ENCODE measurements around the gene CCDC33.
A peak's percentile ranks its signal among the peaks of the same experiment; 100 is the strongest.

The CCDC33 gene

DNA sequence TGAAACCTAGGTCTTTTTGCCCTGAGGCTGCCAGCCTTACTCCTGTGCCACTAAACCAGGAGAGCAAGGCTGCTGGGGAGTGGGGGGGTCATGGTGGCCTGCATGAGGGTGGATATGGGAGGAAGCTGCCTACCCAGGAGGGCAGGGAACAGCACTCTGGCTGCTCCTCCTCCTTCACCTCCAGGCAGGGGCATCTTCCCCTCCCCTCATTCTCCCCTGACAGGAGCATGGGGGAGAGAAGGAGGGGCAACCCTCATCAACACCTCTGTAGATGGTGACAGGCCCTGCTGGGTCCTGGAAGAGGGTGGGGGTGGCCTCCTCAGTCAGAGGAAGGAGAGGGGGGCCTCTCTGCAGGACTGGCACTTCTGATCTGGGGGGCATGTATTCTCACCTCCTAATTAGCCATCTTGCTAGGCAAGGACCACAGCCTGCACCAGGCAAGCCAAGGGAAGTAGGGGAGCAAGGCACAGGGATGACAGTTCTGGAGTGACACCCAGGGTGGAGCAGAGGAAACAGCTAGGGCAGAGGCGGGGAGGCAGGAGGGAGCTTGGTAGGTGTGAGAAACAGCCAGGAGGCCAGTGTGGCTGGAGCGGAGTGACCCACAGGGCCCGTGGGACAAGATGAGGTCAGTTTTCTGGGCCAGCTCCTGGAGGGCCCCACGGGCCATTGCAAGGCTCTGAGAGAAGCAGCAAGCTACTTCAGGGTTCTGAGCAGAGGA, 4.9 kb downstream of the CCDC33 start:
- Histone ChIP-seq H3K9me3 (ENCODE audit: control extremely low read depth in 1 of 5, control insufficient read depth in 4 of 5, insufficient read depth in 2 of 5, low read depth in 1 of 5, low read length in 4 of 5) (no peaks in the 10 kb centered on the region), H3K27ac (ENCODE audit: insufficient read depth in 1 of 2, low read depth in 1 of 2, low read length in 2 of 2, poor library complexity in 1 of 2, severe bottlenecking in 2 of 2) (no peak overlapping the region), H3K36me3 (ENCODE audit: control insufficient read depth in 4 of 4, insufficient read depth in 4 of 4, low read length in 3 of 4) (no peaks in the 10 kb centered on the region), H3K4me3 (ENCODE audit: control insufficient read depth in 1 of 7, extremely low read depth in 1 of 7, insufficient read depth in 4 of 7, low read depth in 2 of 7, low read length in 6 of 7) (no peak overlapping the region), H3K4me1 (ENCODE audit: control extremely low read depth in 1 of 4, control insufficient read depth in 4 of 4, insufficient read depth in 4 of 4, low read length in 3 of 4) (peaks cover 0 to 17% (median 10%) of the 10 kb centered on the region in 4 experiments), H3K27me3 (replicated peaks in 2 of 5; ENCODE audit: control insufficient read depth in 4 of 5, insufficient read depth in 5 of 5, low read length in 4 of 5) (peaks cover 0 to 20% (median 6%) of the 10 kb centered on the region in 5 experiments)
- CTCF ChIA-PET = interaction anchor here (1.6 to 2.0 kb wide), 2 partner anchors 10 to 82 kb away, joined by 5 to 9 read pairs; no protein-coding TSS in a partner anchor
- DNase-seq = no peak
- WGBS (ENCODE audit: insufficient coverage) = 94% methylated on average over 4 of the region's 4 CpGs
- POLR2A ChIA-PET = interaction anchor here (0.6 kb wide), 1 partner anchor 359 kb away, joined by 4 read pairs; no protein-coding TSS in a partner anchor

GRCh38 chr15:74242441-74243185, 6.5 kb downstream of the CCDC33 start:
- H3K4me3 ChIP-seq (ENCODE audit: control insufficient read depth in 1 of 7, extremely low read depth in 1 of 7, insufficient read depth in 4 of 7, low read depth in 2 of 7, low read length in 6 of 7) = no peak overlapping the region
- H3K4me1 ChIP-seq (ENCODE audit: control extremely low read depth in 1 of 4, control insufficient read depth in 4 of 4, insufficient read depth in 4 of 4, low read length in 3 of 4) = peaks cover 0 to 14% (median 7%) of the 10 kb centered on the region in 4 experiments
- 87% methylated on average over 11 of the region's 11 CpGs for WGBS (ENCODE audit: insufficient coverage)
- no peak overlapping the region for H3K27ac ChIP-seq (ENCODE audit: insufficient read depth in 1 of 2, low read depth in 1 of 2, low read length in 2 of 2, poor library complexity in 1 of 2, severe bottlenecking in 2 of 2)
- peaks cover 0 to 31% (median 8%) of the 10 kb centered on the region in 5 experiments for H3K27me3 ChIP-seq (replicated peaks in 2 of 5; ENCODE audit: control insufficient read depth in 4 of 5, insufficient read depth in 5 of 5, low read length in 4 of 5)
- H3K9me3 ChIP-seq (ENCODE audit: control extremely low read depth in 1 of 5, control insufficient read depth in 4 of 5, insufficient read depth in 2 of 5, low read depth in 1 of 5, low read length in 4 of 5) = no peaks in the 10 kb centered on the region
- no peaks in the 10 kb centered on the region for H3K36me3 ChIP-seq (ENCODE audit: control insufficient read depth in 4 of 4, insufficient read depth in 4 of 4, low read length in 3 of 4)
- DNase-seq = no peak
- POLR2A ChIA-PET = no interaction called here
- CTCF ChIA-PET = interaction anchor here (0.7 to 1.6 kb wide), 2 partner anchors 40 to 80 kb away, joined by 3 to 5 read pairs; partner anchors contain the start of gene STRA6

DNA sequence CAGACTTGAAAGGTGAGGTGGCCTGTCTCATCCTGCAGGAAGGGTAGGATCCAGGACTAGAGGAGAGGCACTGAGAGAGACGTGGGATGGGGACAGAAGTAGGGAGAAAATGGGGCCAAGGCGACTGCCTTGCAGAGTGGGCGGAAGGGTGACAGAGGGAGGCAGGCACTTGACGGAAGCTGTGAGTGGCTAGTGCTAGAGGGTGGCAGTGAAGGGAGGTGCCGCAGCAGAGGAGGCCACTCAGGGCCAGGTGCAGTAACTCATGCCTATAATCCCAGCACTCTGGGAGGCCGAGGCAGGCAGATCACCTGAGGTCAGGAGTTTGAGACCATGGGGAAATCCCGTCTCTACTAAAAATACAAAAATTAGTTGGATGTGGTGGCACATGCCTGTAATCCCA, 7.3 kb downstream of the CCDC33 start:
- Histone ChIP-seq H3K36me3 (ENCODE audit: control insufficient read depth in 4 of 4, insufficient read depth in 4 of 4, low read length in 3 of 4) (no peaks in the 10 kb centered on the region), H3K9me3 (ENCODE audit: control extremely low read depth in 1 of 5, control insufficient read depth in 4 of 5, insufficient read depth in 2 of 5, low read depth in 1 of 5, low read length in 4 of 5) (no peaks in the 10 kb centered on the region), H3K4me3 (ENCODE audit: control insufficient read depth in 1 of 7, extremely low read depth in 1 of 7, insufficient read depth in 4 of 7, low read depth in 2 of 7, low read length in 6 of 7) (no peak overlapping the region), H3K27ac (ENCODE audit: insufficient read depth in 1 of 2, low read depth in 1 of 2, low read length in 2 of 2, poor library complexity in 1 of 2, severe bottlenecking in 2 of 2) (no peak overlapping the region), H3K4me1 (ENCODE audit: control extremely low read depth in 1 of 4, control insufficient read depth in 4 of 4, insufficient read depth in 4 of 4, low read length in 3 of 4) (peaks cover 0 to 14% (median 7%) of the 10 kb centered on the region in 4 experiments), H3K27me3 (replicated peaks in 2 of 5; ENCODE audit: control insufficient read depth in 4 of 5, insufficient read depth in 5 of 5, low read length in 4 of 5) (peaks cover 0 to 31% (median 10%) of the 10 kb centered on the region in 5 experiments)
- ChIA-PET POLR2A (no interaction called here), CTCF (interaction anchor here (1.2 kb wide), 1 partner anchor 9 kb away, joined by 3 read pairs; no protein-coding TSS in a partner anchor)
- DNase-seq = no peak
- 97% methylated on average over 6 of the region's 7 CpGs for WGBS (ENCODE audit: insufficient coverage)

- no peaks in the 10 kb centered on the region for H3K36me3 ChIP-seq (ENCODE audit: control insufficient read depth in 4 of 4, insufficient read depth in 4 of 4, low read length in 3 of 4)
- DNase-seq = no peak
- no peak overlapping the region for H3K27ac ChIP-seq (ENCODE audit: insufficient read depth in 1 of 2, low read depth in 1 of 2, low read length in 2 of 2, poor library complexity in 1 of 2, severe bottlenecking in 2 of 2)
- H3K9me3 ChIP-seq (ENCODE audit: control extremely low read depth in 1 of 5, control insufficient read depth in 4 of 5, insufficient read depth in 2 of 5, low read depth in 1 of 5, low read length in 4 of 5) = no peaks in the 10 kb centered on the region
- H3K4me1 ChIP-seq (ENCODE audit: control extremely low read depth in 1 of 4, control insufficient read depth in 4 of 4, insufficient read depth in 4 of 4, low read length in 3 of 4) = peaks cover 0 to 10% (median 5%) of the 10 kb centered on the region in 4 experiments
- H3K4me3 ChIP-seq (ENCODE audit: control insufficient read depth in 1 of 7, extremely low read depth in 1 of 7, insufficient read depth in 4 of 7, low read depth in 2 of 7, low read length in 6 of 7) = no peak overlapping the region
- ChIA-PET CTCF (interaction anchor here (0.5 to 1.8 kb wide), 2 partner anchors 9 to 21 kb away, joined by 3 to 9 read pairs; partner anchors contain the start of gene CCDC33), POLR2A (no interaction called here)
- WGBS (ENCODE audit: insufficient coverage) = 68% methylated on average over 3 of the region's 4 CpGs
- H3K27me3 ChIP-seq (replicated peaks in 2 of 5; ENCODE audit: control insufficient read depth in 4 of 5, insufficient read depth in 5 of 5, low read length in 4 of 5) = peaks cover 0 to 31% (median 12%) of the 10 kb centered on the region in 5 experiments
Observed at GRCh38 chr15:74244822-74245341, 8.8 kb downstream of the CCDC33 start.

DNA sequence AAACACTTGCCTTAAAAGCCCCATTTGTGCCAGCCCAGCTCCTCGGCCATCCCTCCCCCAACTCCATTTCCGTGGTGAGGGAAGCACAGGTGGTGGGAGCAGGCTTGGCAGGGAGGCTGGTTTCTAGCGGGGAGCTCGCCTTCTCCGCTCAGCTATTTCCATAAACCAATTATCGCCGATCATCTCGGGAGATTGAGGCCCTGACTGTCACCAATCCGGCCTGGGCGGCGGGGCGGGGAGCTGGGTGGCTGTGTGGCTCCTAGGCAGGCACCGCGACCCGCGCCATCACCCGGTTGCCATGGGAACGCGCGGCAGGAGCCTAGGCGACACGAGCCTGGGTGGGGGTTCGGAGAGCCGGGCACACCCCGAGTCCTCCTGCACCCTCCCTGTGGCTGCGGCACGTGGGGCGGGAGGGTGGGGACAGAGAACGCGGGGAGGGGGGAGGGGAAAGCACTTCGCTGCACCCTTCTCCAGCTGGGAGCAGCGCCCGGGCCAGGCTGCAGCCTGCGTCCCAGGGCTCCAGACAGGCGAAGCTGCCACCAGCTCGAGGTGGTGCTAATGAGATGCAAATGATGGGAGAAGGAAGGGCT, 9.3 kb downstream of the CCDC33 start:
- CTCF ChIA-PET = interaction anchor here (1.8 kb wide), 1 partner anchor 9 kb away, joined by 9 read pairs; the partner anchor contains the start of gene CCDC33
- POLR2A ChIA-PET = no interaction called here
- Histone ChIP-seq H3K4me3 (ENCODE audit: control insufficient read depth in 1 of 7, extremely low read depth in 1 of 7, insufficient read depth in 4 of 7, low read depth in 2 of 7, low read length in 6 of 7) (no peak overlapping the region), H3K4me1 (ENCODE audit: control extremely low read depth in 1 of 4, control insufficient read depth in 4 of 4, insufficient read depth in 4 of 4, low read length in 3 of 4) (peaks cover 0 to 6% (median 2%) of the 10 kb centered on the region in 4 experiments), H3K27me3 (replicated peaks in 2 of 5; ENCODE audit: control insufficient read depth in 4 of 5, insufficient read depth in 5 of 5, low read length in 4 of 5) (peaks cover 0 to 31% (median 12%) of the 10 kb centered on the region in 5 experiments), H3K9me3 (ENCODE audit: control extremely low read depth in 1 of 5, control insufficient read depth in 4 of 5, insufficient read depth in 2 of 5, low read depth in 1 of 5, low read length in 4 of 5) (no peaks in the 10 kb centered on the region), H3K36me3 (ENCODE audit: control insufficient read depth in 4 of 4, insufficient read depth in 4 of 4, low read length in 3 of 4) (no peaks in the 10 kb centered on the region), H3K27ac (ENCODE audit: insufficient read depth in 1 of 2, low read depth in 1 of 2, low read length in 2 of 2, poor library complexity in 1 of 2, severe bottlenecking in 2 of 2) (no peak overlapping the region)
- peak in 2 of 3 donors; percentile 17 to 21 for DNase-seq
- WGBS (ENCODE audit: insufficient coverage) = 5% methylated on average over 15 of the region's 36 CpGs

DNA sequence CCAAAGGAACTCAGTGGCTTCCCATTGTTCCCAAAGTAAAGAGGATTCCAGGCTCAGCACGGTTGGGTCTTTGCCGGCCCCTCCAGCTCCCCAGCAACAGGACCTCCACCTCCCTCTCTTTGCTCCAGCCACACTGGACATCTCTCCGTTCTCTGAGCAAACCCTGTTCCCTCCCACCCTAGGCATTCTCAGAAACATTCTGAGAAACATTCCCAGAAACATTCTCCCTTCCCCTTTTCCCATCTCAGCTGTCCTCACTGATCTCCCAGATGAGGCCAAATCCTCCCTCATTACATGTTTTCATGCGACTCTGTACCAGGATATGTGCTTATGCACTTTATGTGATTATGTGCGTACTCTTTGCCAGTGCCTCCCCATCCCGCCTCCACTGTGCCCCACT, 14.1 kb downstream of the CCDC33 start:
- no peaks in the 10 kb centered on the region for H3K36me3 ChIP-seq (ENCODE audit: control insufficient read depth in 4 of 4, insufficient read depth in 4 of 4, low read length in 3 of 4)
- no peak for DNase-seq
- POLR2A ChIA-PET = no interaction called here
- 100% methylated on average over 1 of the region's 6 CpGs for WGBS (ENCODE audit: insufficient coverage)
- no peak overlapping the region for H3K4me3 ChIP-seq (ENCODE audit: control insufficient read depth in 1 of 7, extremely low read depth in 1 of 7, insufficient read depth in 4 of 7, low read depth in 2 of 7, low read length in 6 of 7)
- H3K27ac ChIP-seq (ENCODE audit: insufficient read depth in 1 of 2, low read depth in 1 of 2, low read length in 2 of 2, poor library complexity in 1 of 2, severe bottlenecking in 2 of 2) = no peak overlapping the region
- H3K4me1 ChIP-seq (ENCODE audit: control extremely low read depth in 1 of 4, control insufficient read depth in 4 of 4, insufficient read depth in 4 of 4, low read length in 3 of 4) = peaks cover 0 to under 1% (median 0%) of the 10 kb centered on the region in 4 experiments
- H3K9me3 ChIP-seq (ENCODE audit: control extremely low read depth in 1 of 5, control insufficient read depth in 4 of 5, insufficient read depth in 2 of 5, low read depth in 1 of 5, low read length in 4 of 5) = no peaks in the 10 kb centered on the region
- CTCF ChIA-PET = interaction anchor here (0.6 to 1.8 kb wide), 2 partner anchors 9 to 279 kb away, joined by 3 to 9 read pairs; no protein-coding TSS in a partner anchor
- peaks cover 0 to 29% (median 14%) of the 10 kb centered on the region in 5 experiments for H3K27me3 ChIP-seq (replicated peaks in 2 of 5; ENCODE audit: control insufficient read depth in 4 of 5, insufficient read depth in 5 of 5, low read length in 4 of 5)

Measured in common myeloid progenitor, CD34-positive (primary cell).